Gastroesophageal sphincter (tissue), 4 donors: Measurements from ENCODE around the gene IL1RAP. TPM values are rescaled to one million over a fixed set of nuclear protein-coding genes. Genes with fewer than 3 reads are reported as not detected.

Experiments used
- ATAC-seq: fragments of 150-250 bp; one replicate; pipeline ENCODE4 v1.9.1; 2016; ENCODE audit warnings: mild to moderate bottlenecking, moderate library complexity
- H3K27ac ChIP-seq, 4 donors: fragments of 200-600 bp; sonication (generic) in 3 of 4; 1 replicate in 3 of 4; 2 replicates in 1 of 4; pipeline ENCODE4 v1.5.1; 2016 to 2019
- H3K27me3 ChIP-seq: fragments of 200-600 bp; sonication (generic); one replicate; pipeline ENCODE4 v1.5.1; 2019
- H3K36me3 ChIP-seq, 2 donors: fragments of 200-600 bp; sonication (generic); one replicate each; pipeline ENCODE4 v1.5.1; 2019; ENCODE audit warnings: control low read depth in 1 of 2
- H3K4me1 ChIP-seq, 3 donors: fragments of 200-600 bp; sonication (generic); 1 replicate in 2 of 3; 2 replicates in 1 of 3; pipeline ENCODE4 v1.5.1; 2016 to 2019; ENCODE audit warnings: control low read depth in 2 of 3
- H3K4me3 ChIP-seq, 2 donors: fragments of 200-600 bp; sonication (generic); one replicate each; pipeline ENCODE4 v1.5.1; 2019; ENCODE audit warnings: mild to moderate bottlenecking in 1 of 2, moderate library complexity in 1 of 2
- H3K9me3 ChIP-seq, 3 donors: fragments of 200-600 bp; sonication (generic); one replicate each; pipeline ENCODE4 v1.5.1; 2017 to 2019; ENCODE audit warnings: control low read depth in 2 of 3
- CTCF ChIP-seq, 4 experiments: fragments of 200-600 bp in 2 of 4; fragments of 450-650 bp in 2 of 4; sonication (generic) in 1 of 4; IDR thresholded peaks; one replicate each; pipeline ENCODE4 v1.5.1; 2017 to 2019; ENCODE audit warnings: antibody characterized with exemption in 4 of 4, mild to moderate bottlenecking in 2 of 4, moderate library complexity in 2 of 4
- EP300 ChIP-seq: sonication (generic); formaldehyde crosslinking; IDR thresholded peaks from one replicate; pipeline ENCODE4 v1.6.1; 2017; ENCODE audit warnings: antibody characterized with exemption, mild to moderate bottlenecking
- POLR2A ChIP-seq, 2 donors: fragments of 450-650 bp; IDR thresholded peaks; one replicate each; pipeline ENCODE4 v1.6.1; 2017; ENCODE audit warnings: antibody characterized with exemption in 2 of 2, mild to moderate bottlenecking in 2 of 2, moderate library complexity in 1 of 2
- POLR2AphosphoS5 ChIP-seq: sonication (generic); formaldehyde crosslinking; IDR thresholded peaks from one replicate; pipeline ENCODE4 v1.6.1; 2017; ENCODE audit warnings: antibody characterized with exemption
- WGBS, 2 donors: methylation state at CpG; one replicate each; pipeline ENCODE4 v1.1.5; 2018; ENCODE audit warnings: low coverage in 1 of 2; 5-methylcytosine and 5-hydroxymethylcytosine counted together
- total RNA-seq, 4 donors: library from RNA; depleted of rRNA; stranded (reverse); fragments of >200 nt; gene quantifications; one replicate each; pipeline ENCODE4 v1.1.0, GENCODE V29; 2016

IL1RAP gene
- total RNA-seq, 4 donors from 2014 or later, result 3.2 to 11.0 (median 5.0) TPM

- Histone ChIP-seq H3K4me3 (no peak overlapping the region), H3K27me3 (no peaks in the 10 kb centered on the region), H3K36me3 (no peaks in the 10 kb centered on the region), H3K27ac (no peak overlapping the region), H3K9me3 (no peaks in the 10 kb centered on the region), H3K4me1 (no peaks in the 10 kb centered on the region)
- WGBS, 2 donors, result 85 to 100% methylated on average over 1 of the region's 1 CpG
- ATAC-seq, result no peak
- TF ChIP-seq POLR2AphosphoS5, result no peak
- no peak for TF ChIP-seq POLR2A (IDR thresholded peaks at IDR 0.05)
- TF ChIP-seq EP300, result no peak
- no peak for TF ChIP-seq CTCF (IDR thresholded peaks at IDR 0.05)
Observed at GRCh38 chr3:190524942-190525341, 11.1 kb downstream of the IL1RAP start.

- 86 to 95% methylated on average over 2 of the region's 2 CpGs for WGBS, 2 donors
- ATAC-seq, result no peak
- H3K27ac ChIP-seq, result no peak overlapping the region
Observed at GRCh38 chr3:190525634-190526033, 11.7 kb downstream of the IL1RAP start.

GRCh38 chr3:190526787-190527762, 13.2 kb downstream of the IL1RAP start:
- H3K27me3 ChIP-seq, result no peaks in the 10 kb centered on the region
- no peak for TF ChIP-seq EP300
- no peak for TF ChIP-seq CTCF (IDR thresholded peaks at IDR 0.05)
- TF ChIP-seq POLR2AphosphoS5, result no peak
- TF ChIP-seq POLR2A (IDR thresholded peaks at IDR 0.05), result no peak
- H3K36me3 ChIP-seq, result no peaks in the 10 kb centered on the region
- 82 to 89% methylated on average over 5 of the region's 5 CpGs for WGBS, 2 donors
- no peak overlapping the region for H3K27ac ChIP-seq
- H3K4me1 ChIP-seq, result no peaks in the 10 kb centered on the region
- no peak for ATAC-seq
- no peaks in the 10 kb centered on the region for H3K9me3 ChIP-seq
- H3K4me3 ChIP-seq, result no peak overlapping the region

More at GRCh38 chr3:190525634-190526033, 11.7 kb downstream of the IL1RAP start:
- no peaks in the 10 kb centered on the region for H3K36me3 ChIP-seq
- TF ChIP-seq CTCF (IDR thresholded peaks at IDR 0.05), result no peak
- TF ChIP-seq EP300, result no peak
- no peak for TF ChIP-seq POLR2A (IDR thresholded peaks at IDR 0.05)
- no peak for TF ChIP-seq POLR2AphosphoS5
- H3K27me3 ChIP-seq, result no peaks in the 10 kb centered on the region
- H3K9me3 ChIP-seq, result no peaks in the 10 kb centered on the region
- H3K4me1 ChIP-seq, result no peaks in the 10 kb centered on the region
- H3K4me3 ChIP-seq, result no peak overlapping the region

GRCh38 chr3:190528706-190529105, 14.8 kb downstream of the IL1RAP start:
- no peaks in the 10 kb centered on the region for H3K36me3 ChIP-seq
- H3K4me3 ChIP-seq, result no peak overlapping the region
- H3K27ac ChIP-seq, result no peak overlapping the region
- ATAC-seq, result no peak
- WGBS, 2 donors, result 80 to 82% methylated on average over 1 to 3 of the region's 3 CpGs
- H3K27me3 ChIP-seq, result no peaks in the 10 kb centered on the region
- H3K9me3 ChIP-seq, result no peaks in the 10 kb centered on the region
- no peak for TF ChIP-seq EP300
- TF ChIP-seq CTCF (IDR thresholded peaks at IDR 0.05), result no peak
- no peak for TF ChIP-seq POLR2A (IDR thresholded peaks at IDR 0.05)
- TF ChIP-seq POLR2AphosphoS5, result no peak
- peaks cover 0 to 14% (median 6%) of the 10 kb centered on the region in 3 donors for H3K4me1 ChIP-seq

GRCh38 chr3:190531406-190531805, 17.5 kb downstream of the IL1RAP start:
- TF ChIP-seq POLR2AphosphoS5, result no peak
- TF ChIP-seq POLR2A (IDR thresholded peaks at IDR 0.05), result no peak
- TF ChIP-seq CTCF (IDR thresholded peaks at IDR 0.05), result no peak
- no peak for TF ChIP-seq EP300
- WGBS, 2 donors, result 71 to 83% methylated on average over 2 to 3 of the region's 3 CpGs
- Histone ChIP-seq H3K9me3 (no peaks in the 10 kb centered on the region), H3K27ac (no peak overlapping the region), H3K36me3 (no peaks in the 10 kb centered on the region), H3K27me3 (no peaks in the 10 kb centered on the region), H3K4me1 (peaks cover 0 to 23% (median 11%) of the 10 kb centered on the region in 3 donors), H3K4me3 (no peak overlapping the region)
- no peak for ATAC-seq
